K562 (cell line): ENCODE data around the gene CACNA1A. TPM values are rescaled to one million over a fixed set of nuclear protein-coding genes. Genes with fewer than 3 reads are reported as not detected.

Experiments used
- ATAC-seq: fragments of 200-7000 bp; cut with Tn5 transposase; 3 replicates; pipeline ENCODE4 v1.9.1; 2020; ENCODE audit warnings: moderate library complexity
- BruUV-seq: library from RNA; stranded (reverse); fragments of 400-500 nt; replicated peaks from 2 replicates; lab custom pipeline; 2021; lab: Mats Ljungman, UMichigan
- CTCF ChIA-PET: fragments of 300-600 bp; formaldehyde crosslinking; extraction: SDS; loops from one replicate; lab custom pipeline; 2021; ENCODE audit warnings: low intra/inter-chr PET ratio; lab: Yijun Ruan, JAX
- POLR2A ChIA-PET: fragments of 300-600, 350-650 bp; sonication (Branson Sonifier 250); formaldehyde crosslinking; extraction: SDS; loops from one replicate; lab custom pipeline; 2021; ENCODE audit warnings: antibody characterized with exemption, inconsistent platforms; lab: Yijun Ruan, JAX
- DNase-seq, 4 experiments: peaks; one replicate each; pipeline versions ENCODE4 v3.0.0 to v3.0.0-alpha.2; 2011 to 2018; ENCODE audit warnings: low spot score in 3 of 4, mixed read lengths in 3 of 4; ENCODE audit errors: extremely low read depth in 1 of 4
- FAIRE-seq: peaks from 2 replicates; lab custom pipeline; 2011; peaks lifted over from hg19 to GRCh38; lab: Jason Lieb, UNC
- H2AFZ ChIP-seq: 2 replicates; pipeline ENCODE4 v1.6.0; 2011; ENCODE audit warnings: low read depth, low read length, control low read depth, inconsistent platforms
- H3K27ac ChIP-seq: fragments of 200-600 bp; 3 replicates; pipeline ENCODE4 v1.8.0; 2011; ENCODE audit warnings: low read depth, mild to moderate bottlenecking, control low read depth, inconsistent platforms, low read length, moderate library complexity, mixed read lengths; ENCODE audit errors: extremely low read depth
- H3K27me3 ChIP-seq, 2 experiments: fragments of 300-600 bp in 1 of 2; 2 replicates in 1 of 2; 3 replicates in 1 of 2; pipeline versions ENCODE4 v1.6.0 to v1.8.0; 2011; ENCODE audit warnings: inconsistent platforms in 2 of 2, low read length in 2 of 2, mild to moderate bottlenecking in 1 of 2, mixed read lengths in 1 of 2, moderate library complexity in 1 of 2; ENCODE audit not compliant: control insufficient read depth in 2 of 2, insufficient read depth in 2 of 2
- H3K36me3 ChIP-seq: fragments of 300-600 bp; 3 replicates; pipeline ENCODE4 v1.8.0; 2011; ENCODE audit warnings: mild to moderate bottlenecking, low read length, inconsistent platforms; ENCODE audit not compliant: control insufficient read depth, insufficient read depth
- H3K4me1 ChIP-seq, 2 experiments: fragments of 200-600 bp in 1 of 2; replicated peaks in 1 of 2; 2 replicates in 1 of 2; 3 replicates in 1 of 2; pipeline versions ENCODE4 v1.5.1 to v1.8.0; 2011; ENCODE audit warnings: inconsistent platforms in 2 of 2, low read length in 2 of 2, mild to moderate bottlenecking in 1 of 2, mixed read lengths in 1 of 2, moderate library complexity in 1 of 2; ENCODE audit not compliant: control insufficient read depth in 2 of 2, insufficient read depth in 2 of 2
- H3K4me2 ChIP-seq: 2 replicates; pipeline ENCODE4 v1.6.1; 2011; ENCODE audit warnings: low read length, control low read depth, inconsistent platforms, mixed read lengths; ENCODE audit not compliant: insufficient read depth
- H3K4me3 ChIP-seq: fragments of 200-600 bp; sonication (generic), shearing (Covaris generic); 2 replicates; pipeline ENCODE4 v1.5.1; 2016; ENCODE audit warnings: control low read depth, inconsistent platforms
- H3K79me2 ChIP-seq: fragments of 200-600 bp; 3 replicates; pipeline ENCODE4 v1.8.0; 2011; ENCODE audit warnings: low read length, inconsistent platforms; ENCODE audit not compliant: control insufficient read depth, insufficient read depth
- H3K9ac ChIP-seq, 2 experiments: 2 replicates each; pipeline versions ENCODE4 v1.6.0 to v1.6.1; 2011; ENCODE audit warnings: low read depth in 2 of 2, low read length in 2 of 2, control low read depth in 1 of 2, inconsistent platforms in 1 of 2, mild to moderate bottlenecking in 1 of 2, mixed read lengths in 1 of 2; ENCODE audit not compliant: insufficient read depth in 1 of 2
- H3K9me1 ChIP-seq: one replicate; pipeline ENCODE4 v1.6.0; 2011; ENCODE audit warnings: inconsistent platforms, mild to moderate bottlenecking, low read length, moderate library complexity; ENCODE audit not compliant: control insufficient read depth, insufficient read depth
- H3K9me3 ChIP-seq: replicated peaks from 2 replicates; pipeline ENCODE4 v1.5.1; 2011; ENCODE audit warnings: low read depth, low read length, inconsistent platforms; ENCODE audit not compliant: control insufficient read depth, insufficient read depth
- H4K20me1 ChIP-seq: replicated peaks from 2 replicates; pipeline ENCODE4 v1.6.1; 2011; ENCODE audit warnings: low read length, inconsistent platforms, mixed read lengths; ENCODE audit not compliant: control insufficient read depth, insufficient read depth
- BHLHE40 ChIP-seq: IDR thresholded peaks from 2 replicates; pipeline ENCODE4 v1.6.1; 2011; ENCODE audit warnings: low read length, improper control_type of control experiment
- EHMT2 ChIP-seq: fragments of 450-650 bp; IDR thresholded peaks from 2 replicates; pipeline ENCODE4 v1.6.1; 2018; ENCODE audit warnings: antibody characterized with exemption
- ELF1 ChIP-seq: fragments of 200-800 bp; sonication (Bioruptor generic); IDR thresholded peaks from 2 replicates; pipeline ENCODE4 v1.6.1; 2016; ENCODE audit warnings: missing genetic modification characterization, missing compliant biosample characterization
- HNRNPK ChIP-seq: fragments of 200-400 bp; formaldehyde crosslinking; IDR thresholded peaks from one replicate; pipeline ENCODE4 v1.6.1; 2018; ENCODE audit warnings: mild to moderate bottlenecking, low read depth, low read length; ENCODE audit not compliant: poor library complexity, severe bottlenecking
- MCM2 ChIP-seq: fragments of 450-650 bp; IDR thresholded peaks from 2 replicates; pipeline ENCODE4 v1.6.1; 2017; ENCODE audit warnings: low read depth, mild to moderate bottlenecking
- XRCC3 ChIP-seq: fragments of 450-650 bp; IDR thresholded peaks from 2 replicates; pipeline ENCODE4 v1.6.1; 2017; ENCODE audit warnings: mild to moderate bottlenecking, moderate library complexity
- XRCC4 ChIP-seq: IDR thresholded peaks from one replicate; pipeline ENCODE4 v1.6.1; 2011; ENCODE audit not compliant: insufficient read depth, insufficient read length; ENCODE audit errors: extremely low read depth
- ZC3H8 ChIP-seq: fragments of 450-650 bp; IDR thresholded peaks from 2 replicates; pipeline ENCODE4 v1.6.1; 2017
- ZNF12 ChIP-seq: sonication (generic); formaldehyde crosslinking; IDR thresholded peaks from 2 replicates; pipeline ENCODE4 v1.4.0; 2020; ENCODE audit warnings: mild to moderate bottlenecking, missing genetic modification reagents
- ZNF551 ChIP-seq: fragments of 250-450 bp; sonication (Bioruptor Pico); IDR thresholded peaks from 2 replicates; pipeline ENCODE4 v1.5.0; 2021; ENCODE audit warnings: mild to moderate bottlenecking, moderate library complexity
- WGBS: fragments of 100-300 bp; shearing (Covaris generic); methylation state at CpG from one replicate; pipeline ENCODE4 v1.1.6; 2016; ENCODE audit warnings: low coverage, mixed read lengths; ENCODE audit not compliant: insufficient coverage; ENCODE audit errors: missing lambda C conversion rate; 5-methylcytosine and 5-hydroxymethylcytosine counted together
- in situ Hi-C: fragments of 300-500 bp; cut with MboI; formaldehyde crosslinking; loops from 4 replicates; pipeline ENCODE4 v1.15.0; 2018; ENCODE audit warnings: inconsistent platforms, mixed read lengths
- intact Hi-C: fragments of 100-400 bp; cut with micrococcal nuclease; formaldehyde crosslinking; loops from 2 replicates; pipeline ENCODE4 v1.14.2; 2022
- polyA plus RNA-seq, 8 experiments: library from polyadenylated mRNA; depleted of rRNA in 4 of 8; stranded (reverse) in 5 of 8; unstranded in 3 of 8; fragments of >200 nt; fragmentation: Nextera tagmentation in 2 of 8; fragmentation: Illumina TruSeq in 1 of 8; extraction: Ambion mirVana in 2 of 8; extraction: Trizol in 1 of 8; gene quantifications; 2 replicates each; pipeline versions ENCODE4 v1.2.1 to v1.2.3, GENCODE V29; 2011 to 2014; ENCODE audit warnings: inconsistent platforms in 1 of 8, missing spikeins in 1 of 8
- total RNA-seq, 7 experiments: library from RNA; depleted of rRNA in 6 of 7; stranded (reverse); fragments of >200 nt in 6 of 7; fragmentation: Illumina TruSeq in 2 of 7; extraction: Trizol in 2 of 7; gene quantifications; 2 replicates each; pipeline versions ENCODE4 v1.2.1 to v1.2.3, GENCODE V29; 2011 to 2021; ENCODE audit warnings: low replicate concordance in 1 of 7
- TF ChIP-seq, protein P1 (sequence below): sonication (generic); formaldehyde crosslinking; IDR thresholded peaks from 2 replicates; pipeline ENCODE4 v1.8.0; 2022; ENCODE audit warnings: mild to moderate bottlenecking, missing genetic modification reagents
- TF ChIP-seq, protein P2 (sequence below): fragments of 250-450 bp; sonication (Bioruptor Pico); IDR thresholded peaks from 2 replicates; pipeline ENCODE4 v1.4.0; 2020; ENCODE audit warnings: mild to moderate bottlenecking, moderate library complexity, borderline replicate concordance
- TF ChIP-seq, protein P3 (sequence below): IDR thresholded peaks from 2 replicates; pipeline ENCODE4 v1.6.1; 2016; ENCODE audit warnings: missing genetic modification characterization, missing compliant biosample characterization

Gene CACNA1A
- total and polyA plus RNA-seq, 9 of the 15 experiments (the other 6 are each of a cell fraction or from before 2014, with no cell fraction given), result 0.03 to 0.20 (median 0.09) TPM; not detected in 1

DNA sequence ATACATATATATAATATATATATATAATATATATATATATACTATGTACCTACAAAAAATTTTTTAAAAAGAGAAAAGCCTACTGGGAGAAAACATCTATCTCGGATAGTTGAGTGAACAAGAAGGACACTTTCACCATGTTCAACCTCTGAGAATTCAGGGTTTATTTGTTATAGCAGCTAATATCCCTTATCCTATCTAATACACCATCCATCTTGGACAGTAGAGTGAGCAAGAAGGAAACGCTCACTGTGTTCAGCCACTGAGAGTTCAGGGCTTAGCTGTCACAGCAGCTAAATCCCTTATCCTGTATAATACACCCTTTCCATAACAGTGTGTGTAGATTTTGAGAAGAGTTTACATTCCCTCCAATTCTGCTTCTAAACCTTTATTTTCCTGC, 38.1 kb upstream of the CACNA1A start:
- Histone ChIP-seq H4K20me1 (no peaks in the 10 kb centered on the region), H3K27ac (no peak overlapping the region), H3K36me3 (no peaks in the 10 kb centered on the region), H3K27me3 (no peaks in the 10 kb centered on the region; a peak in 1 of 5 replicates), H3K4me2 (no peak overlapping the region), H3K9ac (no peak overlapping the region), H3K9me3 (no peaks in the 10 kb centered on the region), H3K79me2 (no peaks in the 10 kb centered on the region), H2AFZ (no peak overlapping the region), H3K9me1 (no peaks in the 10 kb centered on the region), H3K4me1 (no peaks in the 10 kb centered on the region), H3K4me3 (no peak overlapping the region)
- DNase-seq (no peak), FAIRE-seq (no peak), ATAC-seq (no peak)
- ChIA-PET POLR2A (no interaction called here), CTCF (no interaction called here)
- WGBS, result 0% methylated on average over 2 of the region's 2 CpGs
- in situ Hi-C loops (no loop called here), intact Hi-C loops (no loop called here)
- TF ChIP-seq ZNF12 (CRISPR knock-in tag) (peak; percentile 83; the same call in 1 of the 2 replicates), XRCC3 (no peak)
- no TSS peak for BruUV-seq

DNA sequence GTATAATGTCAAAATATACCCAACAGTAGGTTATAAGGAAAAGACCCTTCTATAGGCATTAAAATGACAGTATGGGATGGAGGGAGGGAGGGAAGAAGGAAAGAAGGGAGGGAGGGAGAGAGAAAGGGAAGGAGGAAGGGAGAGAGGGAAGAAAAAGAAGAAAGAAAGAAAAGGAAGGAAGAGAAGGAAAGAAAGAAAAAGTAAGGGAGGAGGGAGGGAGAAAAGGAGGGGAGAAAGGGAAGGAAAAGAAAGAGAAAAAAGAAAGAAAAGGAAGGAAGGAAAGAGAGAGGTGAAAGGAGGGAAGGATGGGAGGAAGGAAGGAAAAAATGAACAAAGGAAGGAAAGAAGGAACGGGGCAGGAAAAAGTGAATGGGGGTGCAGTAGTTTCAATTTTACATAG, 35.3 kb upstream of the CACNA1A start:
- no peak for TF ChIP-seq ZC3H8
- TF ChIP-seq, protein P1, sequence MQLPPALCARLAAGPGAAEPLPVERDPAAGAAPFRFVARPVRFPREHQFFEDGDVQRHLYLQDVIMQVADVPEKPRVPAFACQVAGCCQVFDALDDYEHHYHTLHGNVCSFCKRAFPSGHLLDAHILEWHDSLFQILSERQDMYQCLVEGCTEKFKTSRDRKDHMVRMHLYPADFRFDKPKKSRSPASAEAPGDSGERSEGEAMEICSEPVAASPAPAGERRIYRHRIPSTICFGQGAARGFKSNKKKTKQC, result no peak
- TF ChIP-seq, protein P2, sequence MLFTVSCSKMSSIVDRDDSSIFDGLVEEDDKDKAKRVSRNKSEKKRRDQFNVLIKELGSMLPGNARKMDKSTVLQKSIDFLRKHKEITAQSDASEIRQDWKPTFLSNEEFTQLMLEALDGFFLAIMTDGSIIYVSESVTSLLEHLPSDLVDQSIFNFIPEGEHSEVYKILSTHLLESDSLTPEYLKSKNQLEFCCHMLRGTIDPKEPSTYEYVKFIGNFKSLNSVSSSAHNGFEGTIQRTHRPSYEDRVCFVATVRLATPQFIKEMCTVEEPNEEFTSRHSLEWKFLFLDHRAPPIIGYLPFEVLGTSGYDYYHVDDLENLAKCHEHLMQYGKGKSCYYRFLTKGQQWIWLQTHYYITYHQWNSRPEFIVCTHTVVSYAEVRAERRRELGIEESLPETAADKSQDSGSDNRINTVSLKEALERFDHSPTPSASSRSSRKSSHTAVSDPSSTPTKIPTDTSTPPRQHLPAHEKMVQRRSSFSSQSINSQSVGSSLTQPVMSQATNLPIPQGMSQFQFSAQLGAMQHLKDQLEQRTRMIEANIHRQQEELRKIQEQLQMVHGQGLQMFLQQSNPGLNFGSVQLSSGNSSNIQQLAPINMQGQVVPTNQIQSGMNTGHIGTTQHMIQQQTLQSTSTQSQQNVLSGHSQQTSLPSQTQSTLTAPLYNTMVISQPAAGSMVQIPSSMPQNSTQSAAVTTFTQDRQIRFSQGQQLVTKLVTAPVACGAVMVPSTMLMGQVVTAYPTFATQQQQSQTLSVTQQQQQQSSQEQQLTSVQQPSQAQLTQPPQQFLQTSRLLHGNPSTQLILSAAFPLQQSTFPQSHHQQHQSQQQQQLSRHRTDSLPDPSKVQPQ (CRISPR knock-in tag), result no peak
- TF ChIP-seq EHMT2, result 0 out of 2 replicates have a peak, but pooled peaks have one; percentile 8
- TF ChIP-seq BHLHE40, result no peak
- TF ChIP-seq MCM2, result no peak
- TF ChIP-seq, protein P3, sequence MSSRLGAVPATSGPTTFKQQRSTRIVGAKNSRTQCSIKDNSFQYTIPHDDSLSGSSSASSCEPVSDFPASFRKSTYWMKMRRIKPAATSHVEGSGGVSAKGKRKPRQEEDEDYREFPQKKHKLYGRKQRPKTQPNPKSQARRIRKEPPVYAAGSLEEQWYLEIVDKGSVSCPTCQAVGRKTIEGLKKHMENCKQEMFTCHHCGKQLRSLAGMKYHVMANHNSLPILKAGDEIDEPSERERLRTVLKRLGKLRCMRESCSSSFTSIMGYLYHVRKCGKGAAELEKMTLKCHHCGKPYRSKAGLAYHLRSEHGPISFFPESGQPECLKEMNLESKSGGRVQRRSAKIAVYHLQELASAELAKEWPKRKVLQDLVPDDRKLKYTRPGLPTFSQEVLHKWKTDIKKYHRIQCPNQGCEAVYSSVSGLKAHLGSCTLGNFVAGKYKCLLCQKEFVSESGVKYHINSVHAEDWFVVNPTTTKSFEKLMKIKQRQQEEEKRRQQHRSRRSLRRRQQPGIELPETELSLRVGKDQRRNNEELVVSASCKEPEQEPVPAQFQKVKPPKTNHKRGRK (tag), result peak; percentile 92
- no peak for TF ChIP-seq XRCC4
- TF ChIP-seq ELF1 (tag), result no peak
- no peak for TF ChIP-seq ZNF551 (CRISPR knock-in tag)
- no peak for TF ChIP-seq HNRNPK
- Histone ChIP-seq H3K27me3 (no peaks in the 10 kb centered on the region), H3K36me3 (no peaks in the 10 kb centered on the region), H3K9me1 (no peaks in the 10 kb centered on the region), H3K4me1 (peaks cover 5 to 8% of the 10 kb centered on the region in 2 experiments; a peak in 4 of 5 replicates), H3K4me3 (no peak overlapping the region), H4K20me1 (no peaks in the 10 kb centered on the region), H2AFZ (no peak overlapping the region), H3K79me2 (no peaks in the 10 kb centered on the region), H3K9ac (no peak overlapping the region), H3K4me2 (no peak overlapping the region), H3K27ac (no peak overlapping the region), H3K9me3 (peaks cover 2% of the 10 kb centered on the region; the same call in 1 of the 2 replicates)
- in situ Hi-C loops, result no loop called here
- 0% methylated on average over 1 of the region's 1 CpG for WGBS
- CTCF ChIA-PET, result no interaction called here
- no peak for ATAC-seq
- POLR2A ChIA-PET, result no interaction called here
- no TSS peak for BruUV-seq
- no peak for DNase-seq
- intact Hi-C loops, result no loop called here
- no peak for FAIRE-seq
